ENCODE measurements around the gene ELF5. TPM values are rescaled to one million over a fixed set of nuclear protein-coding genes. Genes with fewer than 3 reads are reported as not detected.
A peak's percentile ranks its signal among the peaks of the same experiment; 100 is the strongest.

Gene ELF5
- total RNA-seq, 6 donors from 2014 or later, result 1.2 to 29.3 (median 8.5) TPM

GRCh38 chr11:34443136-34443535 is 70.5 kb downstream of the ELF5 start:
- Histone ChIP-seq H3K36me3 (peaks cover 0 to 6% (median 0%) of the 10 kb centered on the region in 4 donors), H3K4me1 (peaks cover 45 to 73% (median 69%) of the 10 kb centered on the region in 4 donors), H3K27ac (peak overlapping the region in 1 of 4 donors; percentile 24), H3K4me3 (no peak overlapping the region), H3K9me3 (no peaks in the 10 kb centered on the region), H3K27me3 (no peaks in the 10 kb centered on the region)
- no peak for ATAC-seq (ENCODE audit: low FRiP score in 2 of 2)
- TF ChIP-seq POLR2AphosphoS5 (IDR thresholded peaks at IDR 0.05), result no peak
- no peak for DNase-seq
- 60 to 74% methylated on average over 3 of the region's 3 CpGs for WGBS, 2 donors

GRCh38 chr11:34441814-34442213 is 71.8 kb downstream of the ELF5 start:
- peaks cover 0 to 6% (median 0%) of the 10 kb centered on the region in 4 donors for H3K36me3 ChIP-seq
- DNase-seq (no peak), ATAC-seq (ENCODE audit: low FRiP score in 2 of 2) (no peak)
- H3K9me3 ChIP-seq, result no peaks in the 10 kb centered on the region
- H3K27me3 ChIP-seq, result no peaks in the 10 kb centered on the region
- H3K27ac ChIP-seq, result peak overlapping the region in 1 of 4 donors; percentile 96
- H3K4me3 ChIP-seq, result no peak overlapping the region
- TF ChIP-seq CTCF (IDR thresholded peaks at IDR 0.05) (no peak), EP300 (IDR thresholded peaks at IDR 0.05) (no peak), POLR2AphosphoS5 (IDR thresholded peaks at IDR 0.05) (no peak), POLR2A (IDR thresholded peaks at IDR 0.05) (no peak)
- H3K4me1 ChIP-seq, result peaks cover 39 to 67% (median 65%) of the 10 kb centered on the region in 4 donors

GRCh38 chr11:34439610-34440198 is 73.9 kb downstream of the ELF5 start:
- Histone ChIP-seq H3K4me3 (peak overlapping the region; percentile 48 to 87 (median 70)), H3K27me3 (no peaks in the 10 kb centered on the region), H3K36me3 (peaks cover 0 to 6% (median 0%) of the 10 kb centered on the region in 4 donors), H3K4me1 (peaks cover 34 to 58% (median 52%) of the 10 kb centered on the region in 4 donors), H3K27ac (peak overlapping the region; percentile 93 to 97 (median 95)), H3K9me3 (no peaks in the 10 kb centered on the region)
- DNase-seq (no peak), ATAC-seq (ENCODE audit: low FRiP score in 2 of 2) (no peak)
- TF ChIP-seq EP300 (IDR thresholded peaks at IDR 0.05) (no peak), POLR2AphosphoS5 (IDR thresholded peaks at IDR 0.05) (no peak), POLR2A (IDR thresholded peaks at IDR 0.05) (no peak), CTCF (IDR thresholded peaks at IDR 0.05) (no peak)
- 22 to 24% methylated on average over 8 of the region's 8 CpGs for WGBS, 2 donors

- Histone ChIP-seq H3K4me1 (peaks cover 28 to 53% (median 43%) of the 10 kb centered on the region in 4 donors), H3K27me3 (no peaks in the 10 kb centered on the region), H3K4me3 (peak within 1 kb of the TSS; percentile 48 to 87 (median 70)), H3K36me3 (peaks cover 0 to 6% (median 0%) of the 10 kb centered on the region in 4 donors), H3K27ac (peak within 1 kb of the TSS; percentile 93 to 97 (median 95)), H3K9me3 (no peaks in the 10 kb centered on the region)
- WGBS, 2 donors, result 0 to 5% methylated on average over 14 to 53 of the region's 62 CpGs
- TF ChIP-seq POLR2AphosphoS5 (IDR thresholded peaks at IDR 0.05) (peak; percentile 82 to 88), POLR2A (IDR thresholded peaks at IDR 0.05) (peak; percentile 54 to 96 (median 92)), EP300 (IDR thresholded peaks at IDR 0.05) (no peak)
- peak; percentile 99 for ATAC-seq (ENCODE audit: low FRiP score in 2 of 2)
- DNase-seq, result peak; percentile 97 to 98
Observed at GRCh38 chr11:34438529-34439507, 74.8 kb downstream of the ELF5 start, which contains the start of gene CAT. TSS of gene CAT (plus strand) at chr11:34438934. CDS start at chr11:34439014, 80 bp downstream.

GRCh38 chr11:34437224-34438125 is 76.1 kb downstream of the ELF5 start:
- Histone ChIP-seq H3K36me3 (peaks cover 0 to under 1% (median 0%) of the 10 kb centered on the region in 4 donors), H3K27ac (peak overlapping the region; percentile 93 to 97 (median 95)), H3K27me3 (no peaks in the 10 kb centered on the region), H3K9me3 (no peaks in the 10 kb centered on the region), H3K4me1 (peaks cover 17 to 44% (median 34%) of the 10 kb centered on the region in 4 donors), H3K4me3 (peak overlapping the region in 2 of 4 donors; percentile 65 to 87)
- 78 to 81% methylated on average over 2 of the region's 2 CpGs for WGBS, 2 donors
- ATAC-seq (ENCODE audit: low FRiP score in 2 of 2) (no peak), DNase-seq (no peak)
- TF ChIP-seq POLR2AphosphoS5 (IDR thresholded peaks at IDR 0.05) (no peak), EP300 (IDR thresholded peaks at IDR 0.05) (no peak), POLR2A (IDR thresholded peaks at IDR 0.05) (no peak), CTCF (IDR thresholded peaks at IDR 0.05) (no peak)
